ENCODE measurements around the gene MRPL20. TPM values are rescaled to one million over a fixed set of nuclear protein-coding genes. Genes with fewer than 3 reads are reported as not detected.
"Not testable (repeated sequence)": the region's sequence is repeated elsewhere in the genome, so short reads cannot be mapped to it uniquely, and the experiment has no call there.

The MRPL20 gene
- total and polyA plus RNA-seq, 10 donors = 67.4 to 168 (median 101) TPM

- TF ChIP-seq POLR2A (IDR thresholded peaks at IDR 0.05) = no peak
- TF ChIP-seq CTCF (IDR thresholded peaks at IDR 0.05 in 8 of 11, conservative IDR thresholded peaks at IDR 0.05 in 3 of 11) = no peak
- no peak for TF ChIP-seq POLR2AphosphoS5 (IDR thresholded peaks at IDR 0.05)
- Histone ChIP-seq H3K36me3 (no peaks in the 10 kb centered on the region), H3K4me3 (no peak overlapping the region), H3K4me1 (peaks cover 0 to 17% (median 6%) of the 10 kb centered on the region in 6 donors), H3K9me3 (no peaks in the 10 kb centered on the region), H3K27ac (no peak overlapping the region), H3K27me3 (replicated peaks in 1 of 7) (peaks cover 0 to 40% (median 14%) of the 10 kb centered on the region in 7 donors)
- no peak for DNase-seq
- intact Hi-C loops (cut with DNase I; ENCODE audit: low total_unique reads) = no loop called here
- 82 to 92% (median 90%) methylated on average over 13 to 26 of the region's 26 CpGs for WGBS, 5 donors
These were observed 11.6 kb upstream of the MRPL20 start for GRCh38 chr1:1418464-1419362.

GRCh38 chr1:1417825-1418463 lies 10.9 kb upstream of the MRPL20 start:
- intact Hi-C loops (cut with DNase I; ENCODE audit: low total_unique reads) = not testable (repeated sequence)

GRCh38 chr1:1417396-1417795 lies 10.3 kb upstream of the MRPL20 start:
- intact Hi-C loops (cut with DNase I; ENCODE audit: low total_unique reads); H3K9me3 ChIP-seq; DNase-seq; H3K36me3 ChIP-seq; H3K27ac ChIP-seq; H3K4me3 ChIP-seq: not testable (repeated sequence)
- peaks cover 0 to 17% (median 6%) of the 10 kb centered on the region in 6 donors for H3K4me1 ChIP-seq
- H3K27me3 ChIP-seq (replicated peaks in 1 of 7) = peaks cover 0 to 30% (median 14%) of the 10 kb centered on the region in 7 donors
- 79 to 90% (median 83%) methylated on average over 5 of the region's 5 CpGs for WGBS, 5 donors

More at GRCh38 chr1:1417825-1418463, 10.9 kb upstream of the MRPL20 start:
- H3K9me3 ChIP-seq, H3K36me3 ChIP-seq, H3K4me3 ChIP-seq, DNase-seq, H3K27ac ChIP-seq: not testable (repeated sequence)
- Histone ChIP-seq H3K27me3 (replicated peaks in 1 of 7) (peaks cover 0 to 35% (median 14%) of the 10 kb centered on the region in 7 donors), H3K4me1 (peaks cover 0 to 17% (median 6%) of the 10 kb centered on the region in 6 donors)
- WGBS, 5 donors = 82 to 92% (median 89%) methylated on average over 24 to 25 of the region's 25 CpGs

GRCh38 chr1:1415751-1416150 lies 8.7 kb upstream of the MRPL20 start:
- Histone ChIP-seq H3K27me3 (replicated peaks in 1 of 7) (peaks cover 0 to 13% (median 5%) of the 10 kb centered on the region in 7 donors), H3K4me3 (no peak overlapping the region), H3K9me3 (peaks cover 0 to 11% (median 3%) of the 10 kb centered on the region in 8 donors), H3K36me3 (no peaks in the 10 kb centered on the region), H3K27ac (no peak overlapping the region), H3K4me1 (peaks cover 0 to 15% (median 4%) of the 10 kb centered on the region in 6 donors)
- intact Hi-C loops (cut with DNase I; ENCODE audit: low total_unique reads) = no loop called here
- WGBS, 5 donors = 83 to 89% (median 88%) methylated on average over 12 to 13 of the region's 13 CpGs
- DNase-seq = no peak
- TF ChIP-seq POLR2AphosphoS5 (IDR thresholded peaks at IDR 0.05) = no peak
- no peak for TF ChIP-seq POLR2A (IDR thresholded peaks at IDR 0.05)
- TF ChIP-seq CTCF (IDR thresholded peaks at IDR 0.05 in 8 of 11, conservative IDR thresholded peaks at IDR 0.05 in 3 of 11) = no peak

GRCh38 chr1:1412311-1412902 lies 5.3 kb upstream of the MRPL20 start:
- WGBS, 5 donors = 86 to 93% (median 92%) methylated on average over 11 of the region's 11 CpGs
- H3K27me3 ChIP-seq (replicated peaks in 1 of 7); DNase-seq; intact Hi-C loops (cut with DNase I; ENCODE audit: low total_unique reads); H3K4me3 ChIP-seq; H3K27ac ChIP-seq: not testable (repeated sequence)
- H3K4me1 ChIP-seq = peaks cover 10 to 24% (median 20%) of the 10 kb centered on the region in 6 donors
- H3K9me3 ChIP-seq = peaks cover 0 to 11% (median 3%) of the 10 kb centered on the region in 8 donors
- H3K36me3 ChIP-seq = peaks cover 0 to 10% (median 0%) of the 10 kb centered on the region in 6 donors

Measured in spleen (tissue), 11 donors.